Measurements from ENCODE around the gene ZNF428. TPM values are rescaled to one million over a fixed set of nuclear protein-coding genes. Genes with fewer than 3 reads are reported as not detected.
"Not testable (repeated sequence)": the region's sequence is repeated elsewhere in the genome, so short reads cannot be mapped to it uniquely, and the experiment has no call there.

Gene ZNF428
- total RNA-seq, 1 donor from 2014 or later = 32.3 TPM

- H3K36me3 ChIP-seq = peaks cover 56% of the 10 kb centered on the region
- intact Hi-C loops (cut with micrococcal nuclease) = no loop called here
- no peak for TF ChIP-seq CTCF (IDR thresholded peaks at IDR 0.05; ENCODE audit: borderline replicate concordance)
- H3K4me1 ChIP-seq = peaks cover 13% of the 10 kb centered on the region
- no peaks in the 10 kb centered on the region for H3K9me3 ChIP-seq (replicated peaks)
- H3K27me3 ChIP-seq (ENCODE audit: low read depth) = no peaks in the 10 kb centered on the region
- DNase-seq = no peak
- H3K27ac ChIP-seq (replicated peaks) = no peak overlapping the region
- H3K4me3 ChIP-seq = no peak overlapping the region
Observed at GRCh38 chr19:43589277-43589676, 30.2 kb downstream of the ZNF428 start.

- intact Hi-C loops (cut with micrococcal nuclease); H3K27me3 ChIP-seq (ENCODE audit: low read depth); H3K27ac ChIP-seq (replicated peaks); DNase-seq; H3K4me3 ChIP-seq; H3K9me3 ChIP-seq (replicated peaks); H3K4me1 ChIP-seq: not testable (repeated sequence)
- peaks cover 35% of the 10 kb centered on the region for H3K36me3 ChIP-seq
Observed at GRCh38 chr19:43587029-43587428, 32.4 kb downstream of the ZNF428 start.

GRCh38 chr19:43586346-43586745 is 33.1 kb downstream of the ZNF428 start:
- no peak for TF ChIP-seq CTCF (IDR thresholded peaks at IDR 0.05; ENCODE audit: borderline replicate concordance)

GRCh38 chr19:43584484-43584883 is 34.9 kb downstream of the ZNF428 start:
- DNase-seq = no peak
- H3K36me3 ChIP-seq = peaks cover 12% of the 10 kb centered on the region
- no peaks in the 10 kb centered on the region for H3K27me3 ChIP-seq (ENCODE audit: low read depth)
- no peak overlapping the region for H3K27ac ChIP-seq (replicated peaks)
- no peaks in the 10 kb centered on the region for H3K9me3 ChIP-seq (replicated peaks)
- no peak overlapping the region for H3K4me3 ChIP-seq
- no peak for TF ChIP-seq CTCF (IDR thresholded peaks at IDR 0.05; ENCODE audit: borderline replicate concordance)
- H3K4me1 ChIP-seq = peaks cover 19% of the 10 kb centered on the region
- intact Hi-C loops (cut with micrococcal nuclease) = no loop called here

More at GRCh38 chr19:43586346-43586745, 33.1 kb downstream of the ZNF428 start:
- no peaks in the 10 kb centered on the region for H3K9me3 ChIP-seq (replicated peaks)
- no peaks in the 10 kb centered on the region for H3K27me3 ChIP-seq (ENCODE audit: low read depth)
- no peak overlapping the region for H3K4me3 ChIP-seq
- H3K36me3 ChIP-seq = peaks cover 28% of the 10 kb centered on the region
- DNase-seq = no peak
- intact Hi-C loops (cut with micrococcal nuclease) = no loop called here
- H3K4me1 ChIP-seq = peaks cover 7% of the 10 kb centered on the region
- H3K27ac ChIP-seq (replicated peaks) = no peak overlapping the region

GRCh38 chr19:43582495-43582894 is 36.9 kb downstream of the ZNF428 start:
- no peak for TF ChIP-seq CTCF (IDR thresholded peaks at IDR 0.05; ENCODE audit: borderline replicate concordance)
- Histone ChIP-seq H3K4me3 (no peak overlapping the region), H3K27me3 (ENCODE audit: low read depth) (no peaks in the 10 kb centered on the region), H3K9me3 (replicated peaks) (no peaks in the 10 kb centered on the region), H3K36me3 (peaks cover 5% of the 10 kb centered on the region), H3K4me1 (peaks cover 19% of the 10 kb centered on the region), H3K27ac (replicated peaks) (no peak overlapping the region)
- DNase-seq = no peak
- intact Hi-C loops (cut with micrococcal nuclease) = no loop called here

- no peak for DNase-seq
- no peak for TF ChIP-seq CTCF (IDR thresholded peaks at IDR 0.05; ENCODE audit: borderline replicate concordance)
- Histone ChIP-seq H3K27me3 (ENCODE audit: low read depth) (no peaks in the 10 kb centered on the region), H3K4me1 (peaks cover 19% of the 10 kb centered on the region), H3K4me3 (peak overlapping the region; percentile 63), H3K9me3 (replicated peaks) (no peaks in the 10 kb centered on the region), H3K27ac (replicated peaks) (peak overlapping the region; percentile 64), H3K36me3 (peaks cover 2% of the 10 kb centered on the region)
- intact Hi-C loops (cut with micrococcal nuclease) = no loop called here
Observed at GRCh38 chr19:43581467-43581866, 38.0 kb downstream of the ZNF428 start.

Measured in left ventricle myocardium inferior (tissue), 1 donor.